NCI-H1930 (cell line): ENCODE results near the gene MMP20.

ENCODE experiments used
- DNase-seq, 2 experiments: peaks; one replicate each; lab custom pipeline; 2025; lab: John Stamatoyannopoulos, UW

The MMP20 gene

DNA sequence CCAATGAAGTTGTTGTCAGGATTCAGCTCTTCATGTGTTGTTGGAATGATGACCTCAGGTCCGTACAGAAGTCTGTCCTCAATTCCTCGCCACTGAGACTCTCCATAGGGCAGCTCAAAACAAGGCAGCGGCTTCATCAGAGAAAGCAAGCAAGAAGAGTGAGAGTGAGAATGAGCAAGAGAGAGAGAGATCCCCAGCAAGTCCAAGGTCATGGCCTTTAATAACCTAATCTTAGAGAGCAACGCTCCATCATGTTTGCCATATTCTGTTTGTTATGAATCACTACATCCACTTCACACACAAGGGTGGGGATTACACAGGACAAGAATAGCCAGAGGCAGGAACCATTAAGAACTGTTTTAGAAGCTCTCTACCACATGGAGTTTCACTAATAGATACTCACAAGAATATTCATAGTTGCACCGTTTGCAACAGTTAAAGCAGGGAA is 71.3 kb downstream of the MMP20 start:
- no peak for DNase-seq

DNA sequence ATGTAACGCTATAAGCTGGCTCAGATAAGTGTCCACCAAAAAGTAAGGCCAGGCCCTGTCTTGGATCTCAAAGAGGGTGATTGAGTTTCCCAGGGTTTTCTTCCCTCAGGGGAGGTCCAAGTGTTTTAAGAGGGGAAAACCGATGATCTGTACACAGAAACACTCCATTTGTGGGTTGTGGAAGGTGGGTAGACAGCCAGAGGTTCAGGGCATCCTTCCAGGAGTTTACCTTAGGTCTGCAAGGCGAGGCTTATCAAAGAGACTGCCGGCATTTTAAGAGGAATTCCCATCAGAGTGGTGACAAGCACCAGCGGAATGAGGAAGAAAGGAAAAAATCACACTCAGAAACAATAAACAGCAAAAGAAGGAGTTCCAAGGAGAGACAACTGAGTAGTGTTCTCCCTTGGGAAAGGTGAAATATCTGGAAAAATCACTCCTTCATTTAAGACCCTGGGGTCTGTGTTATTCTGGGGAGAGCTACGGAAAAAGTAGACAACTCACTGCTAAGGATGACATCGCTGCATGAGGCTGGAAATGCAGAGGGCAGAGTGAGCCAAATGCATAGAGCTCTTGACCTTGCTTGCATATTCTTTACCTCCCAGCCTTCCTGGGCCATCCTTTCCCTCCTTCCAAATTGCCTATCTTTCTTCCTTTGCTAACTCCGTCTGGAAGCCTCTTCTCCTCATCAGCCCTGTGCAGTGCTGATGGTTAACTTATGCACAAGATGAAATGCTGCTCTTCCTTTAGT is 72.5 kb downstream of the MMP20 start:
- no peak for DNase-seq

DNA sequence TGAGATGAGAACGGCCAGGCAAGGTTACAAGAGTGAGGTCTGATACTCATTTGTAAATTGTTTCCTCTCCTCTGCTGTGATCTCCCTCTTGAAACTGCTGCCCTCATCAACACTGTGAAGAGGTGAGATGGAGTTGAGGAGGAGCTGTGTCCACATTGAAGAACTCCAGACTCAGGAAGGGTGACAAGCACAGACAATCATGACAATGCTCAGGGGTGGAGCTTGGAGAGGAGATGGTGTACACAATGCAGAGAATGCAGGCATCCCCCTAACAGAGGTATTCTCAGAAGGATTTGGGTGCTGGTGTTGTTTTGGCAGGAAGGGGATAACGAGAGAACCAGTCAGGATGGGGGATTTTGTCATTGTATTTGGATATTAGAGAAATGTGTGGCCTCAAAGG is 73.1 kb downstream of the MMP20 start:
- DNase-seq, result no peak

DNA sequence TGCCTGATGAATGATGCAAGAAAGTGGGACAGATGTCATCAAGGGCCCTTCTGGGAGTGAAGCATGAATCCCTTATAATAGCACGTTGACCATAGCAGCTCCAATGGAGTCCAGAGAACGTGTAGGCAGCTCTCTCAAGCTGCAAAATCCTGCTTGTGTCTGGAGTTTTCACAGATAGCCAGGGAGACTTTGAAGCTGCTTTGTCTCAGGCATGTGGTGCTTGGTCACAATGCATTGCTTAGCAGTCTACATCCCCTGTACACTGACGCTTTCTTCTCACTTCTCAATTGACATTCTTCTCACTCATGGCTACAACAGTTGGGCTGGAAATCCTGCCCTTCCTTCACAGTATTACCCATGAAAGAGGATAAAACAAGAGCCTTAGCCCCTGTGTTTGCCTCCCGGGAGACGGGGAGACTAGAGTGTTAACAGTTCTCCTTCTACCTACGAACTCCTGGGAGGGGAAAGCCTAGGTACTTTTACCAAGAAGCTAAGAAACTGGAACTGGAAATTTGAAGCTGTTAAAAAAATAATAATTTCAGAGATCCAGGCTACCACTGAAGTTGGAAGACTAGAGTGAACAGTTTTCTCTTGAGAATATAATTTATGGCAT is 73.9 kb downstream of the MMP20 start:
- no peak for DNase-seq

DNA sequence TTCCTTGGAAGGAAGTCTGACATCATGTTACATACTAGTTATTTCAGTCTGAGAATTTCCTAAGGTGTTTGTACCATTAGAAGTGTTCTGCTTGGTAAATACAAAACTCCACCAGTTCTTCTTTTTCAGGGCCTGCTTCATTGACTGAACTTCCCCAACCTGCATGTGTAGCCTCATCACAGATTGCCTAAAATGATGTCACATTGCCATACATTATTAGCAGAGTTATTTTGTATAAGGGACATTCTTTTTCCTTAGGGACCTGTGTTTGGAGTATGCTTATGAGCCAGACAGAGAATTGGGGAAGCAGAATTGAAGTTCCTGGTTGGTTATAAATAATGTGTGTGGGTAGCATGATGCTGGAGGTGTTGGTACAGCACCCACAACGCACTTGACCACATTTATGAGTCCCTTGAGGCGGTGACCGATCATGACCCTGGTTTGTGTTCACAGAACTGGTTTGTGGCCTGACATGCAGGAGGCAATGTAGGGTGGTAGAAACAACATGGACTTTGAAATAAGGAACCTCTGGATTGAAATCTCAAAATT is 78.1 kb downstream of the MMP20 start:
- no peak for DNase-seq

DNA sequence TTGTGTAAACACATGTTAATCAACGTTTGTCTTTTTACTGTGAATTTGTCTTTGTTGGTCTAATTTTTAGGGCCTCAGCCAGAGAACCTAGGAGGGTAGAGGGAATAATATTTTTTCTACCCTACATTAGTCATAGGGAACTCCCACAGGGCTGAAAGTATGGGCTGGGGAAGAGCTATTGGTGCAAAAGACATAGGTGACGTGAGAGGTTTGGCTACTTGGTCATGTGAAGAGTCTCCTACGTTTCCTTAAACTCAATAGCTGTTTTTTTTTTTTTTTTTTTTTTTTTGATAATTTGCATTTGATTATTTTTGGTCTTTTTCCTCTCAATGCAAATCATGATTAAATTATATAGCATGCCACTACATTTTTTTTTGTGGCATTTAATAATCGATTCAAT is 78.7 kb downstream of the MMP20 start:
- DNase-seq, result no peak

DNA sequence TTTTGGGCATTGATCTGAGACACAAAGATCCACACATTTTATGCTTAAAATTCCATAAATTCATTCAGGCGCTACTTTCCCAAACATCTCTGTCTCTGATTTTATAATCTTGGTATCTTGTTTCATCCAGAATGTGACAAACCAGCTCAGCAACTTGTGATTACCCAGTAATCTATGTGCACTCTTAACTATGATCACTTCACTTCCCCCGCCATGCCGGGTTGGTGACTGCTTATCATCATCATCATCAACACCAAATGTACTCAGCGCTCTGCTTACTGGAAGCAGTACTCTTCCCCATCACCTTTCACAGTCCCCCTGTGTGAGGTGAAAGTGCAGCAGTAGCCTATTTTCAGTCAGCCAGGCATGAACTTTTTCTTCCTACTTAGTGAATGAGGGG is 79.4 kb downstream of the MMP20 start:
- no peak for DNase-seq

DNA sequence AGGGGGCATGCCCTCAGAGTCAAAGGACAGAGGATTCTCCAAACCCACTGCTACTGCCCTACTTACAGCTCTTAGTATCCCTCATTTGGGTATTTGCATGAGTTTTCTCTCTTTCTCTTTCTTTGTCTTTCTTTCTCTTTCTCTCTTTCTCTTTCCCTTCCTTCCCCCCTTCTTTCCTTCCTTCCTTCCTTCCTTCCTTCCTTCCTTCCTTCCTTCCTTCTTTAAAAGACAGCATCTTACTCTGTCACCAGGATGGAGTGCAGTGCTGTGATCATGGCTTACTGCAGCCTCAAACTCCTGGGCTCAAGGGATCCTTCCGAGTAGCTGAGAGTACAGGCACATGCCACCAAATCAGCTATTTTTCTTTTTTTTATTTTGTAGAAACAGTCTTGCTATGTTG is 80.5 kb downstream of the MMP20 start:
- no peak for DNase-seq

DNA sequence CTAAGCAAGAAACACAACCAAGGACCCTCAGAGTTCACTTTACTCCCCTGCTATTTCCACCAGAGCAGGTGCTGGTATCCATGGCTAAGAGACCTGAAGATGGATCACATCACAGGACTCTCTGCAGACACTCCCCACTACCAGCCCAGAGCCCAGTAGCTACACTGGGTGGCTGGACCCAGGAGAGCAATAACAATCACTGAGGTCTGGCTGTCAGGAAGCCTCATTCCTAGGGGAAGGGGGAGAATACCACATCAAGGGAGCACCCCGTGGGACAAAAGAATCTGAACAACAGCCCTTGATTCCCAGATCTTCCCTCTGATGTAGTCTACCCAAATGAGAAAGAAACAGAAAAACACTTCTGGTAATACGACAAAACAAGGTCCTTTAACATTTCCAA is 85.6 kb downstream of the MMP20 start:
- DNase-seq, result no peak

DNA sequence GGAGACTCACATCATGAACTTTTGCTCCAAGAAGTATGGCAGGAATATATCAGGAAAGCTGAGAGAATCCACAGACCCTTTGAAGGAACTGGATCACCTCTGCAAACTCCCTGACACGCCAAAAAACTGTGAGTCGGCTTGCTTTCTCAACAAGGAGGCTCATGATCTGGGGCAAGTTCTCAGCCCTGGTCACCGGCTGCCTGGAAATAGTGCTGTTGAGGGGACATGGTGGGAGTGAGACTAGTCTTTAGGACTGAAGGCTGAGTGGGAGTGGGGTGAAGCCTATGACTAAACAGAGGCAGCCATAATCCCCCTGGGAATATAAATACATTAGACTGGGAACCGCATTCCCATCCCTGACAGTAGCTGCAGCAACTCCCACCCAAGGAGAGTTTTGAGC is 86.2 kb downstream of the MMP20 start:
- no peak for DNase-seq

DNA sequence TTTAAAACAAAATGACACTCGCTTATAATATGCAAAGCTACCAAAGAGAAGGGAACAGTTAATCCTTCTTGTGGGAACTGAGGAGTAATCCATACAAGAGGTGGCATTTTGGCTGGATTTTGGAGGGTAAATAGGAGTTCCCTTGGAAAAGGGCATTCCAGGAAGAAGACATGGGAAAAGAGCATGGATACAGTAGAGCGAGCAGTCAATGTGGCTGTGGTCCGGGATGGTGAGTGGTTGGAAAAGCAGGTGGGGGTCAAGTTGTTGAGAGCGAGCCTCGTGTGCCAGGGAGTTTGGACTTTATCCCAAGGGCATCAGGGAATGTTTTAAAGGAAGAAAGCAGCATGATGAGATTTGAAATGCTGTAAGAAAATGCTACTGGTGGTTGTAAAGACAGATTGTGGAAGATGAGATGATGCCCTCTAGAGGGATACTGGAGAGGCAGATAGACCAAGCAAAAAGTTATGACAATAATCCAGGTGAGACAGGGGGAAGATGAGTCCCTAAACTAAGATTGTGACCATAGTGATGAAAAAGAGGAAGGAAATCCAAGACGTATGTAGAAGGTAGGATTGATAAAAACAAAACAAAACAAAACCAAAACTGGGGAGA is 90.8 kb downstream of the MMP20 start:
- no peak for DNase-seq

DNA sequence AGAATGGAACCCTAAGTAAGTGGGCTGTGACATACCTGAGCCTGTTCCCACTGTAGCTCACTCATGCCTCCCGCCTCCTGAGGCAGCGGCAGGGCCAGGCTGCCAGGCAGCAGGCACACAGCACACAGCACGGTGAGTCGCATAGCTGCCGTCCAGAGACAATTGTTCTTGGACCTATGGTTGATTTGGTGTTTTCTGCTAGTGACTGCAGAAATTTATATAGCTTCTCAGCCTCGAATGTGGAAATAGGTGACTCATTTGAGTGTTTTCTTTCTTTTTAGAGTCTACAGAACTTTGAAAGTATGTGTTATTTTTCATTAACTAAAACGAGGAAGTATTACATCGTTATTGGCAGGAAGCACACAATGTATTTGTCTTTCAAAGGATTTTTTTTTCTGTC is 94.6 kb downstream of the MMP20 start, which contains the start of gene MMP7:
Gene MMP7, minus strand, starts transcription at position 190 of the 400 bp plus-strand sequence. Its CDS starts 47 bp downstream, at position 143.
- no peak for DNase-seq

DNA sequence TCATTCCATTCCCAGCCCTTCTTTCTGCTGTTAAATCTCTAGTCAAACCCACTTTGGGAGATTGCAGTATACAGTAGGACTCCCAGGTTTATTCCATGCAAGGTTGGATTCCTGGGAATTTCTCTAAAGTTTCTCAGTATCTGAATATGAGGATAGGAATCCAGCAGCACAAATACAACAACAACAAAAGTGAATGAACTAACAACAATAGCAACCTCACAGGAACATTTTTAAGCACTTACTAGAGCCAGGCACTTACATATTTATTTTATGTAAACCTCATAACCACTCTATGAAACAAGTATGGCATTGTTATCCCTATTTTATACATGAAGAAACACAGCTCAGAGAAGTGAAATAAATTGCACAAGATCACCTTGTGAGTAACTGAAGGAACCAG is 96.5 kb downstream of the MMP20 start:
- no peak for DNase-seq

DNA sequence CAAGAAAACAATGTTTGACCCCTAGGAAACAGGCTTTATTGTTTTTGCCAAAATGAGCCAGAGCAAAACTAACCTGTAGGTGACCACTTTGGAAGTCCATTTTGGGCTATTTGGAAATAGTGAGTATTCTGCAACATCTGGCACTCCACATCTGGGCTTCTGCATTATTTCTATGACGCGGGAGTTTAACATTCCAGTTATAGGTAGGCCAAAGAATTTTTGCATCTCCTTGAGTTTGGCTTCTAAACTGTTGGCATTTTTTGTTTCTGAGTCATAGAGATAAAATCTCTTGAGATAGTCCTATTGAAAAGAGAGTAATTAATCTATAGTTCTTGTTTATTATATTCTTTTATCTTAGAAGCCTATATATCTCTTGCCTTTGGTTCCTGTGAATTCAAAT is 97.4 kb downstream of the MMP20 start:
- DNase-seq, result no peak

DNA sequence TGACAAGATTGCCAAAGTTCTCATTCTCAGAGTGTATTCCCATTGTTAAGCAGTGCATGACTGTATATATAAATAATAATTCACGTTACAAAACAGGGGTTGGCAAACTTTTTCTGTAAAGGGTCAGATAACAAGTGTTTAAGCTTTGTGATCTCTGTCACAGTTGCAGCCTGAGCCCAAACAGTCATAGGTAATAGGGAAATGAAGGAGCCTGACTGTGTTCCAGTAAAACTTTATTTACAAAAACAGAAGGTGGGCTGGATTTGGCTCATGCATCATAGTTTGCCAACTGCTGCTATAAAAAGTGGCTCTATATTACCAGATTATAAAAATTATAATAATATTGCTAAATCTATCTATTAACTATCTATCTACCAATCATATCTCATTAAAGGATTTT is 98.1 kb downstream of the MMP20 start:
- DNase-seq, result no peak
